KMS-11 (cell line): Measurements from ENCODE around the gene TSPAN14.
A peak's percentile ranks its signal among the peaks of the same experiment; 100 is the strongest.

ENCODE experiments used
- H2AFZ ChIP-seq: fragments of 200-600 bp; sonication (generic); 2 replicates; pipeline ENCODE4 v1.6.1; 2016; ENCODE audit warnings: antibody characterized with exemption, mixed run types, low read depth
- H3K27ac ChIP-seq: fragments of 200-600 bp; sonication (generic); 2 replicates; pipeline ENCODE4 v1.6.1; 2016; ENCODE audit warnings: mild to moderate bottlenecking, mixed run types
- H3K27me3 ChIP-seq: fragments of 200-600 bp; sonication (generic); 2 replicates; pipeline ENCODE4 v1.6.1; 2017; ENCODE audit warnings: mild to moderate bottlenecking, low read depth, mixed run types, moderate library complexity; ENCODE audit not compliant: insufficient read depth
- H3K36me3 ChIP-seq: fragments of 200-600 bp; sonication (generic); 2 replicates; pipeline ENCODE4 v1.6.1; 2017; ENCODE audit warnings: mild to moderate bottlenecking, mixed run types; ENCODE audit not compliant: insufficient read depth
- H3K4me1 ChIP-seq: fragments of 200-600 bp; sonication (generic); 2 replicates; pipeline ENCODE4 v1.6.1; 2016; ENCODE audit warnings: mild to moderate bottlenecking, low read depth, mixed run types; ENCODE audit not compliant: poor library complexity, severe bottlenecking
- H3K4me2 ChIP-seq: fragments of 200-600 bp; sonication (generic); 2 replicates; pipeline ENCODE4 v1.7.0; 2016; ENCODE audit warnings: mild to moderate bottlenecking, mixed run types
- H3K4me3 ChIP-seq: fragments of 200-600 bp; sonication (generic); IDR thresholded peaks from 2 replicates; pipeline ENCODE4 v1.6.1; 2017; ENCODE audit warnings: low read depth, low read length, mixed read lengths; ENCODE audit not compliant: insufficient read depth
- H3K79me2 ChIP-seq: fragments of 200-600 bp; sonication (generic); 2 replicates; pipeline ENCODE4 v1.6.1; 2016; ENCODE audit warnings: low read depth, mixed run types; ENCODE audit not compliant: insufficient read depth
- H3K9ac ChIP-seq: fragments of 200-600 bp; sonication (generic); 2 replicates; pipeline ENCODE4 v1.6.1; 2016; ENCODE audit warnings: mild to moderate bottlenecking, mixed run types
- H4K20me1 ChIP-seq: fragments of 200-600 bp; sonication (generic); 2 replicates; pipeline ENCODE4 v1.6.1; 2016; ENCODE audit warnings: mild to moderate bottlenecking, mixed run types; ENCODE audit not compliant: insufficient read depth
- TF ChIP-seq, protein P1 (sequence below): fragments of 200-600 bp; sonication (generic); conservative IDR thresholded peaks from 2 replicates; pipeline ENCODE4 v1.6.1; 2017; ENCODE audit warnings: low read depth, mild to moderate bottlenecking, antibody characterized with exemption, low read length, moderate library complexity, mixed read lengths

Gene TSPAN14

DNA sequence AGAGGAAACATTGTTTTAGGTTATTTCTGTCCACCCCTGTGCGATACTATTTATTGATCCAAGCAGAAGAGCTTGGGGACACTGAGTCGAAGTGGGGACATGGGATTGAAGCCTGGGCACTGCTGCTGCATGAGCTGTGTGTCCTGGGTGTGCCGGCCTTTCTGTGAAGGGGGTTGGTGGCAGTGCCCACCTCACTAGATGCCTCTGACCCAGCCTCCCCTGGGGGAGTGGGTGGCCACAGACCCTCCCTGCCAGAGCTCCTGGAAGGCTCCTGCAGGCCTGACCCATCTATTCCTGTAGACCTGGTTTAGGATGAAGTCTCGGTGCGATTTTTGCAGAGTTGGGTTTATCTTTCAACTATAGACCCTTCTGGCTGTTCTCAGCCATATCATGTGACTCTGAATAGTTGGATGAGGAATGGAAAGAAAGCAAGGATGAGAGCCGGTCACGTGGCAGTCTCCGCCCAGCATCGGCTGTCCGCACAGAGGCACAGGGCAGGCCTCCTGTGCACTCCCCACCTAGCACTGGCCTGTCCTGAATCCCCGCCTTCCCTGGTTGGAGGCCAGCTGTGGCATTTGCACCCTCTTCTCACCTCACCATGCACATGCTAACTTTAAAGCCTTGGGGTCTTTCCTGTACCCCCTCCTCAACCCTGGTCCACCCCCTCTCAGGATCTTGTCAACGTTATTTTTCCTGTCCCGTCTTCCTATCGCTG lies 66.0 kb downstream of the TSPAN14 start:
- H3K4me1 ChIP-seq = peaks cover 46% of the 10 kb centered on the region
- peak overlapping the region; percentile 48 for H3K4me2 ChIP-seq
- no peaks in the 10 kb centered on the region for H3K79me2 ChIP-seq
- H4K20me1 ChIP-seq = no peaks in the 10 kb centered on the region
- H3K9ac ChIP-seq = no peak overlapping the region
- TF ChIP-seq, protein P1, sequence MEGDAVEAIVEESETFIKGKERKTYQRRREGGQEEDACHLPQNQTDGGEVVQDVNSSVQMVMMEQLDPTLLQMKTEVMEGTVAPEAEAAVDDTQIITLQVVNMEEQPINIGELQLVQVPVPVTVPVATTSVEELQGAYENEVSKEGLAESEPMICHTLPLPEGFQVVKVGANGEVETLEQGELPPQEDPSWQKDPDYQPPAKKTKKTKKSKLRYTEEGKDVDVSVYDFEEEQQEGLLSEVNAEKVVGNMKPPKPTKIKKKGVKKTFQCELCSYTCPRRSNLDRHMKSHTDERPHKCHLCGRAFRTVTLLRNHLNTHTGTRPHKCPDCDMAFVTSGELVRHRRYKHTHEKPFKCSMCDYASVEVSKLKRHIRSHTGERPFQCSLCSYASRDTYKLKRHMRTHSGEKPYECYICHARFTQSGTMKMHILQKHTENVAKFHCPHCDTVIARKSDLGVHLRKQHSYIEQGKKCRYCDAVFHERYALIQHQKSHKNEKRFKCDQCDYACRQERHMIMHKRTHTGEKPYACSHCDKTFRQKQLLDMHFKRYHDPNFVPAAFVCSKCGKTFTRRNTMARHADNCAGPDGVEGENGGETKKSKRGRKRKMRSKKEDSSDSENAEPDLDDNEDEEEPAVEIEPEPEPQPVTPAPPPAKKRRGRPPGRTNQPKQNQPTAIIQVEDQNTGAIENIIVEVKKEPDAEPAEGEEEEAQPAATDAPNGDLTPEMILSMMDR = no peak
- no peak overlapping the region for H3K27ac ChIP-seq
- H3K27me3 ChIP-seq = no peaks in the 10 kb centered on the region
- no peaks in the 10 kb centered on the region for H3K36me3 ChIP-seq
- H3K4me3 ChIP-seq = no peak overlapping the region
- no peak overlapping the region for H2AFZ ChIP-seq

GRCh38 chr10:80520661-80521470 lies 66.8 kb downstream of the TSPAN14 start:
- Histone ChIP-seq H3K4me3 (no peak overlapping the region), H3K9ac (no peak overlapping the region), H3K4me2 (peak overlapping the region; percentile 48), H2AFZ (no peak overlapping the region), H3K27me3 (no peaks in the 10 kb centered on the region), H3K4me1 (peaks cover 46% of the 10 kb centered on the region), H3K27ac (no peak overlapping the region), H3K36me3 (no peaks in the 10 kb centered on the region), H4K20me1 (no peaks in the 10 kb centered on the region), H3K79me2 (no peaks in the 10 kb centered on the region)
- TF ChIP-seq, protein P1 = no peak

DNA sequence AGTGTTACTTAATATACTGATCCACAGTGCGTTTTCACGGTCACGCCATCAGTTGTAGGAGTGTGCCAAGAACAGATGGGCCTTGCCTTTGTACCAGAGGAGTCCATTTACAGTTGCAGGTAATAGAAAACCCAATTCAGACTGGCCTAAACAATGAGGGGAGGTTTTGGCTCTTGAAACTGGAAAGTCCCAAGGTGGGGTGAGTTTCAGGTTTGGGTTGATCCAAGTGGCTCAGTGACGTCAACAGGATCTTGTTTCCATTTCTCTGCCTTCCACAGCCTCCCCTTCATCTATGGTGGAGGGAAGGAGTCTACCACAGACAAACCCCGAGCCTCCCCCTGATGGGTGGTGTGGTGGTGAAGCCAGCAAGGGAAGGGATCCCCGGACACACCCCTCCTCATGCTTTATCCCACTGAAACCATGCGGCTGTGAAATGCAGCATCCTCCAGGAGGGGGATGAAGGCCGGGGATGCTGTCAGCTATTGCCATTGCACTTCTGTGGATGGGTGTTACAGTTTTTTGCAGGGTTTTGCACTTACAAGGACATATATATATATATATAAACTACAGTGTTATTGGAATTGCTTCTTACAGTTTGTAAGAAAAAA lies 68.8 kb downstream of the TSPAN14 start:
- no peak overlapping the region for H3K27ac ChIP-seq
- TF ChIP-seq, protein P1 = no peak
- H4K20me1 ChIP-seq = no peaks in the 10 kb centered on the region
- H3K27me3 ChIP-seq = no peaks in the 10 kb centered on the region
- no peaks in the 10 kb centered on the region for H3K36me3 ChIP-seq
- no peak overlapping the region for H3K4me3 ChIP-seq
- H3K9ac ChIP-seq = no peak overlapping the region
- no peaks in the 10 kb centered on the region for H3K79me2 ChIP-seq
- peak overlapping the region; percentile 50; the same call in 1 of the 2 replicates for H3K4me2 ChIP-seq
- H3K4me1 ChIP-seq = peaks cover 46% of the 10 kb centered on the region
- no peak overlapping the region for H2AFZ ChIP-seq

DNA sequence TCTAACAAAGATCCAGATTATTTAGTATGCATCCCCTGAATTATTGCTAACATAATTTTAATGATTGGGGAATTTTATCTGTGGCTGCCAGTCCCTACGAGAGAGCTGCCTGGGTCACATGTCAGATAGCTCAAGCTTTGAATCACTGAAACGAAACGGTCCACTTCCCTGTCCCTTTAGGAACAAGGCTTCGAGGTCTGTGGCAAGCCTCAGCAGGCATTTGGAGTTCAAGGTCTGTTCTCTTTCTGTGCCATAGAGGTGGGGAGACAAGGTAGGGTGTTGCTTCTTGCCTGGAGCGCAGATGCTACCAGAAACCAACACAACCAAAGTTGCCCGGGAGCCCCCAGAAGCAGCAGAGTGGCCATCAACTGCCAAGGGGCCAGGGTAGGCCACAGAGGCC lies 69.7 kb downstream of the TSPAN14 start:
- Histone ChIP-seq H3K36me3 (no peaks in the 10 kb centered on the region), H4K20me1 (no peaks in the 10 kb centered on the region), H3K4me1 (peaks cover 44% of the 10 kb centered on the region), H3K27ac (no peak overlapping the region), H3K79me2 (no peaks in the 10 kb centered on the region), H3K4me3 (no peak overlapping the region), H3K9ac (no peak overlapping the region), H2AFZ (no peak overlapping the region), H3K27me3 (no peaks in the 10 kb centered on the region), H3K4me2 (no peak overlapping the region)
- TF ChIP-seq, protein P1 = no peak
